Measurements from ENCODE around the gene PUSL1. TPM values are rescaled to one million over a fixed set of nuclear protein-coding genes. Genes with fewer than 3 reads are reported as not detected.

PUSL1 gene
- total and polyA plus RNA-seq, 2 of the 13 experiments (the other 11 are each of a cell fraction or from before 2014, with no cell fraction given), result 8.3 to 22.2 TPM

- TF ChIP-seq ARID5B (CRISPR knock-in tag; IDR thresholded peaks at IDR 0.05) (no peak), NFIC (IDR thresholded peaks at IDR 0.05; ENCODE audit: low read length) (no peak), FOXJ3 (CRISPR knock-in tag; IDR thresholded peaks at IDR 0.05; ENCODE audit: borderline replicate concordance) (no peak), ZFX (CRISPR knock-in tag; IDR thresholded peaks at IDR 0.05; ENCODE audit: low read depth) (peak; percentile 81), ZNF232 (CRISPR knock-in tag; IDR thresholded peaks at IDR 0.05; ENCODE audit: borderline replicate concordance) (no peak), CBX2 (IDR thresholded peaks at IDR 0.05; ENCODE audit: low read depth, low read length) (no peak), CBX2 (CRISPR knock-in tag; IDR thresholded peaks at IDR 0.05; ENCODE audit: low read depth) (no peak), REPIN1 (CRISPR knock-in tag; IDR thresholded peaks at IDR 0.05; ENCODE audit: borderline replicate concordance, low read depth) (no peak), MTERF4 (CRISPR knock-in tag; IDR thresholded peaks at IDR 0.05) (no peak), TBX3 (IDR thresholded peaks at IDR 0.05; ENCODE audit: borderline replicate concordance) (no peak), RCOR2 (CRISPR knock-in tag; IDR thresholded peaks at IDR 0.05) (no peak), ZNF7 (CRISPR knock-in tag; IDR thresholded peaks at IDR 0.05) (no peak), NFRKB (IDR thresholded peaks at IDR 0.05) (no peak), IKZF4 (CRISPR knock-in tag; IDR thresholded peaks at IDR 0.05; ENCODE audit: borderline replicate concordance, low read depth, not compliant biosample characterization) (no peak), ZNF264 (CRISPR knock-in tag; IDR thresholded peaks at IDR 0.05) (no peak), ZNF776 (CRISPR knock-in tag; IDR thresholded peaks at IDR 0.05) (no peak), NR2F1 (CRISPR knock-in tag; IDR thresholded peaks at IDR 0.05) (no peak), ERF (CRISPR knock-in tag; IDR thresholded peaks at IDR 0.05) (0 out of 2 replicates have a peak, but pooled peaks have one; percentile 24), NFATC3 (CRISPR knock-in tag; IDR thresholded peaks at IDR 0.05) (no peak), CHCHD3 (CRISPR knock-in tag; IDR thresholded peaks at IDR 0.05) (no peak), ZSCAN21 (CRISPR knock-in tag; IDR thresholded peaks at IDR 0.05; ENCODE audit: borderline replicate concordance) (0 out of 2 replicates have a peak, but pooled peaks have one; percentile 28), POGZ (CRISPR knock-in tag; IDR thresholded peaks at IDR 0.05) (no peak)
These were observed 41.0 kb downstream of the PUSL1 start, which contains the start of gene DVL1 (continued) for GRCh38 chr1:1349256-1350012.

Data from HepG2 (cell line).